ENCODE results near the gene DNAJA3. TPM values are rescaled to one million over a fixed set of nuclear protein-coding genes. Genes with fewer than 3 reads are reported as not detected.

The DNAJA3 gene
- total and polyA plus RNA-seq, 10 of the 15 experiments (the other 5 are each of a cell fraction or from before 2014, with no cell fraction given) = 8.4 to 141 (median 60.8) TPM

- no peak for TF ChIP-seq ZBTB40 (IDR thresholded peaks at IDR 0.05; ENCODE audit: borderline replicate concordance)
- TF ChIP-seq KDM1A (IDR thresholded peaks at IDR 0.05; ENCODE audit: borderline replicate concordance) = no peak
- 0 out of 2 replicates have a peak, but pooled peaks have one; percentile 59 for TF ChIP-seq RFX5 (IDR thresholded peaks at IDR 0.05; ENCODE audit: low read depth, low read length)
- TF ChIP-seq ASH2L (IDR thresholded peaks at IDR 0.05; ENCODE audit: borderline replicate concordance, low read depth) = no peak
- TF ChIP-seq CBX5 (IDR thresholded peaks at IDR 0.05; ENCODE audit: low read depth) = no peak
- peak; percentile 50; the same call in 1 of the 2 replicates for TF ChIP-seq CREM (IDR thresholded peaks at IDR 0.05; ENCODE audit: low read depth)
- TF ChIP-seq MTA3 (IDR thresholded peaks at IDR 0.05; ENCODE audit: borderline replicate concordance, low read length) = no peak
- TF ChIP-seq TCF12 (IDR thresholded peaks at IDR 0.05; ENCODE audit: low read depth, low read length) = peak; percentile 79
- no peak for TF ChIP-seq MLLT1 (IDR thresholded peaks at IDR 0.05)
- peak; percentile 99 for TF ChIP-seq USF1 (IDR thresholded peaks at IDR 0.05; ENCODE audit: borderline replicate concordance, extremely low read length, insufficient read depth, low read depth, low read length)
- peak; percentile 51 for TF ChIP-seq GATAD2B (conservative IDR thresholded peaks at IDR 0.05; ENCODE audit: low read depth)
- TF ChIP-seq SIN3A (IDR thresholded peaks at IDR 0.05; ENCODE audit: low read depth, low read length) = no peak
- 0 out of 2 replicates have a peak, but pooled peaks have one; percentile 31 for TF ChIP-seq MTA2 (IDR thresholded peaks at IDR 0.05; ENCODE audit: low read depth)
- TF ChIP-seq NR2C2 (IDR thresholded peaks at IDR 0.05; ENCODE audit: borderline replicate concordance, control insufficient read depth, insufficient read length, low read depth) = no peak
- no peak; the same call in 1 of the 2 replicates for TF ChIP-seq POLR2AphosphoS2 (IDR thresholded peaks at IDR 0.05; ENCODE audit: low read depth, low read length)
- no peak for TF ChIP-seq RAD21 (IDR thresholded peaks at IDR 0.05; ENCODE audit: insufficient read depth, low read depth, low read length)
- peak; percentile 84 for TF ChIP-seq MXI1 (IDR thresholded peaks at IDR 0.05; ENCODE audit: low read depth, low read length)
- TF ChIP-seq CHD4 (IDR thresholded peaks at IDR 0.05) = no peak
- TF ChIP-seq SMAD1 (IDR thresholded peaks at IDR 0.05; ENCODE audit: low read depth, partially characterized antibody) = no peak
- peak; percentile 85; the same call in 1 of the 2 replicates for TF ChIP-seq ATF3 (IDR thresholded peaks at IDR 0.05; ENCODE audit: borderline replicate concordance, extremely low read depth, low read depth, low read length)
- no peak for TF ChIP-seq SREBF2 (IDR thresholded peaks at IDR 0.05; ENCODE audit: low read length)
- peak; percentile 8; the same call in 1 of the 2 replicates for TF ChIP-seq NR2F1 (conservative IDR thresholded peaks at IDR 0.05)
- peak; percentile 98 for TF ChIP-seq BACH1 (IDR thresholded peaks at IDR 0.05; ENCODE audit: borderline replicate concordance)
- no peak for TF ChIP-seq ZZZ3 (IDR thresholded peaks at IDR 0.05; ENCODE audit: control insufficient read depth, insufficient read length, low read depth)
These were observed 9.3 kb upstream of the DNAJA3 start, which contains the start of gene CORO7 (continued) for GRCh38 chr16:4416200-4417032.

Measured in GM12878 (cell line).